ENCODE results near the gene C2orf68.
"Not testable (repeated sequence)": the region's sequence is repeated elsewhere in the genome, so short reads cannot be mapped to it uniquely, and the experiment has no call there.

The C2orf68 gene

GRCh38 chr2:85617723-85618122, 5.9 kb upstream of the C2orf68 start:
- not testable (repeated sequence) for H3K27ac Mint-ChIP-seq (ENCODE audit: low read depth); H3K9me3 Mint-ChIP-seq; H3K27me3 Mint-ChIP-seq; DNase-seq (ENCODE audit: low spot score in 2 of 2); ATAC-seq (replicated peaks; ENCODE audit: extremely low read depth, poor library complexity, severe bottlenecking)
- Mint-ChIP-seq H3K4me1 (peaks cover 19% of the 10 kb centered on the region), H3K4me3 (peak overlapping the region; percentile 95), H3K36me3 (ENCODE audit: insufficient read depth) (peaks cover 29% of the 10 kb centered on the region)

DNA sequence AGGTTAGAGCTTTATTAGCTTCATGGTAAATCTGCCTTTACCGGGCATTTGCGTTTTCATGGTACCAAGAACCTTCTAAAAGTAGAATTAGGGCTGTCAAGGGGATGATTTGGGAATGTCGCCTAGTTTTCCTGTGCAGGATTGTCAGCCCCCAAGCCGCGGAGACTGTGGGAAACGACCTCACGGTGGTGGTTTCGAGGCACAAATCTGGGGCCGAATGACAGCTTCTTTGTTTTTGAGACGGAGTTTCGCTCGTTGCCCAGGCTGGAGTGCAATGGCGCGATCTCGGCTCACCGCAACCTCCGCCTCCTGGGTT, 3.5 kb upstream of the C2orf68 start:
- Mint-ChIP-seq H3K36me3 (ENCODE audit: insufficient read depth) (peaks cover 16% of the 10 kb centered on the region), H3K4me1 (peaks cover 25% of the 10 kb centered on the region), H3K4me3 (peak overlapping the region; percentile 95), H3K27me3 (no peaks in the 10 kb centered on the region), H3K9me3 (no peaks in the 10 kb centered on the region), H3K27ac (ENCODE audit: low read depth) (peak overlapping the region; percentile 88)
- DNase-seq (ENCODE audit: low spot score in 2 of 2) (no peak), ATAC-seq (replicated peaks; ENCODE audit: extremely low read depth, poor library complexity, severe bottlenecking) (no peak)

DNA sequence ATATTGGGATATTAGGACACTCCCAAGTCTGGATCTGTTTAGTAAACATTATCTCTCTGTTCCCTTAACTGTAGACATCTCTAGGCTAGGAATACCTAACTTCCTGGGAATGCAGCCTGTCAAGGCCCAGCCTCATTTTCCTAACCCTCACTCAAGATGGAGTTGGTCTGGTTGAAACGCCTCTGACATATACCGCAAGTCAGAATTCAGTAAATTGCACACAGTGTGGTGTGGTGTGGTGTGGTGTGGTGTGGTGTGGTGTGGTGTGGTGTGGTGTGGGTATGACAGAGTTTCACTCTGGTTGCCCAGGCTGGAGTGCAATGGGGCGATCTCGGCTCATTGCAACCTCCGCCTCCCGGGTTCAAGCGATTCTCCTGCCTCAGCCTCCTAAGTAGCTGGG, 2.9 kb upstream of the C2orf68 start:
- H3K4me1 Mint-ChIP-seq: peaks cover 29% of the 10 kb centered on the region
- H3K4me3 Mint-ChIP-seq; H3K27ac Mint-ChIP-seq (ENCODE audit: low read depth); DNase-seq (ENCODE audit: low spot score in 2 of 2); ATAC-seq (replicated peaks; ENCODE audit: extremely low read depth, poor library complexity, severe bottlenecking); H3K27me3 Mint-ChIP-seq; H3K9me3 Mint-ChIP-seq: not testable (repeated sequence)
- peaks cover 19% of the 10 kb centered on the region for H3K36me3 Mint-ChIP-seq (ENCODE audit: insufficient read depth)

- Mint-ChIP-seq H3K4me3 (peak overlapping the region; percentile 41), H3K27me3 (no peaks in the 10 kb centered on the region), H3K4me1 (peaks cover 26% of the 10 kb centered on the region), H3K36me3 (ENCODE audit: insufficient read depth) (peaks cover 19% of the 10 kb centered on the region), H3K27ac (ENCODE audit: low read depth) (no peak overlapping the region), H3K9me3 (no peaks in the 10 kb centered on the region)
- ATAC-seq (replicated peaks; ENCODE audit: extremely low read depth, poor library complexity, severe bottlenecking) (no peak), DNase-seq (ENCODE audit: low spot score in 2 of 2) (no peak)
Observed at GRCh38 chr2:85613717-85614515, 2.0 kb upstream of the C2orf68 start.

- peaks cover 29% of the 10 kb centered on the region for H3K36me3 Mint-ChIP-seq (ENCODE audit: insufficient read depth)
- no peaks in the 10 kb centered on the region for H3K9me3 Mint-ChIP-seq
- no peak for DNase-seq (ENCODE audit: low spot score in 2 of 2)
- H3K27me3 Mint-ChIP-seq: no peaks in the 10 kb centered on the region
- peak; percentile 7 for ATAC-seq (replicated peaks; ENCODE audit: extremely low read depth, poor library complexity, severe bottlenecking)
- peak overlapping the region; percentile 96 for H3K4me3 Mint-ChIP-seq
- peak overlapping the region; percentile 45 for H3K27ac Mint-ChIP-seq (ENCODE audit: low read depth)
- H3K4me1 Mint-ChIP-seq: peaks cover 29% of the 10 kb centered on the region
Observed at GRCh38 chr2:85611217-85611704, 605 bp downstream of the C2orf68 start.

DNA sequence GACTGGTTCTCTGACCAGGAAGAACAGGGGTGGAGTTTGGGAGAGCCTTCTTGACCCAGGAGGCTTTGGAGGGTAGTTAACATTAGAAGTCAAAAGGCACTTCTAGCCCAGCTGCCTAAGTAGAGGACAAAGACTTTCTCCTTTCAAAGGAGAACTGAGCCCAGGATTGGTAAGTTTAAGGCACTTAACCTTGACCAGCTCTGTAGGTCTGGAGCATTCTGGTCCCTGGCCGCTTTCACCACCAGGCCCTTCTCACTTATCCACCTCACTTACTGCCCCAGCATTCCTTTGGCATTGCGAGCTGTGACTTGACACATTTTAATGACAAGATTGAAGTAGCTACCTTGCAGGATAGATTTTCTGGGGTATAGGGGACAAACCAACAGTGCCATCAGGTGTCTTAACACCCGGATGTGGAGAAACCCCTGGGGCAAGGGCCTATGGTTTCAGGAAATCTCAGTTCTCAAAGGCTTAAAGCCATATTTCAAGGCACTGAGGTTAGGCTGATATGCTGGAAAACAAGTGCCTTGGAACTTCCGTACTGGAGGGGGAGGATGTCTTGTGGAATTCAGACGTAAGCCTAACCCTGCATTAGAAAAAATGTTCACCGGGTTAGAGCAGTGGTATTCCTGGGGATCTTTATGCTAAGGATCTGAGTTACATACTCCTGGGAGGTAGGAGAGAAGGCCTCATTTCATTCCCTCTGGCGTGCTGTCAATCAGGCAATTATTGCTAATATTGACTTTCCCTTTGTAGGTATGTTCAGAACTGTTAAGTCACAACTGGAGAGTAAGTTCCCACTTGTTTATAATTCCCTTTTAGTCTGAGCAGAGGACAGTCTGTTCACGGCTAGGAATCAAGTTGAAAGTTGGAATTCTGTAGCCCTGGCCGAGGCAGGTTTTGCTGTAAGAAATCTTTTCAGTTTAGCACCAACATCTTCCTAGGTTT, 4.3 kb downstream of the C2orf68 start:
- DNase-seq (ENCODE audit: low spot score in 2 of 2): no peak
- Mint-ChIP-seq H3K9me3 (no peaks in the 10 kb centered on the region), H3K27ac (ENCODE audit: low read depth) (peak overlapping the region; percentile 77), H3K27me3 (no peaks in the 10 kb centered on the region), H3K4me3 (no peak overlapping the region), H3K36me3 (ENCODE audit: insufficient read depth) (peaks cover 26% of the 10 kb centered on the region), H3K4me1 (peaks cover 37% of the 10 kb centered on the region)
- no peak for ATAC-seq (replicated peaks; ENCODE audit: extremely low read depth, poor library complexity, severe bottlenecking)

- no peaks in the 10 kb centered on the region for H3K27me3 Mint-ChIP-seq
- peaks cover 27% of the 10 kb centered on the region for H3K36me3 Mint-ChIP-seq (ENCODE audit: insufficient read depth)
- no peaks in the 10 kb centered on the region for H3K9me3 Mint-ChIP-seq
- H3K4me3 Mint-ChIP-seq: no peak overlapping the region
- peaks cover 39% of the 10 kb centered on the region for H3K4me1 Mint-ChIP-seq
- DNase-seq (ENCODE audit: low spot score in 2 of 2) (no peak), ATAC-seq (replicated peaks; ENCODE audit: extremely low read depth, poor library complexity, severe bottlenecking) (no peak)
- H3K27ac Mint-ChIP-seq (ENCODE audit: low read depth): no peak overlapping the region
Observed at GRCh38 chr2:85606116-85606455, 5.8 kb downstream of the C2orf68 start.

DNA sequence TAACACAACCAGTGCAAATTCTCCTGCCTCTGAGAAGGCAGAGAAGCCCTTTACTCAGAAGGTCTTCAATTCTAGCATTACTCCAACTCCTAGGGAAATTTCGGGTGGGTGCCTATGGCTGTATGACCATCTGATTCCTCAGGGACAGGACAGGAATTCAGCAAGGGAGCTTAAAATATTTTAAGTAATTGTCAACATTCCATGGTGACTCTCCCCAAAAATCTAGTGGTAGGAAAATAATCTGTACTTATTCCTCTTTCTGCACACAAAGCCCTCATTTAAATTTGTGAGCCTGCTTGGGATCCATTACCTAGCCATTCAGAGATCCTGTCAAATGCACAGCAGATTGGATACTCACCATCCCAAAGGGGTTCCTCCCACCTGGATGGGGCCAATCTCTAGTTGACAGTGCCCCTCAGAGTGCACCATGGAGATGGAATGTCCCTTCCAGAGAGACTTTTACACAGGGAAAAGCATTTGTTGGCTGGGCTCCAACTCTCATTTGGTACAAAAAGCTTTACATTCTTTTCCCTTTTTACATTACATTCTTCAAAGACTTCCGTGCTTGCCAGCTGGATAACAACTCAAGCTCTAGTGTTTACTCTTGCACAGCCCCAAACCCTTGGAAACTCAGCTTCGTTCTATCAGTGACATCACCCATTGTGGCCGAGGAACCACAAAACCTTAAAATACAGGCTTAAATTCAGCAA, 6.3 kb downstream of the C2orf68 start:
- Mint-ChIP-seq H3K27ac (ENCODE audit: low read depth) (no peak overlapping the region), H3K4me3 (no peak overlapping the region), H3K9me3 (no peaks in the 10 kb centered on the region), H3K4me1 (peaks cover 39% of the 10 kb centered on the region), H3K36me3 (ENCODE audit: insufficient read depth) (peaks cover 27% of the 10 kb centered on the region), H3K27me3 (no peaks in the 10 kb centered on the region)
- no peak for ATAC-seq (replicated peaks; ENCODE audit: extremely low read depth, poor library complexity, severe bottlenecking)
- no peak for DNase-seq (ENCODE audit: low spot score in 2 of 2)

DNA sequence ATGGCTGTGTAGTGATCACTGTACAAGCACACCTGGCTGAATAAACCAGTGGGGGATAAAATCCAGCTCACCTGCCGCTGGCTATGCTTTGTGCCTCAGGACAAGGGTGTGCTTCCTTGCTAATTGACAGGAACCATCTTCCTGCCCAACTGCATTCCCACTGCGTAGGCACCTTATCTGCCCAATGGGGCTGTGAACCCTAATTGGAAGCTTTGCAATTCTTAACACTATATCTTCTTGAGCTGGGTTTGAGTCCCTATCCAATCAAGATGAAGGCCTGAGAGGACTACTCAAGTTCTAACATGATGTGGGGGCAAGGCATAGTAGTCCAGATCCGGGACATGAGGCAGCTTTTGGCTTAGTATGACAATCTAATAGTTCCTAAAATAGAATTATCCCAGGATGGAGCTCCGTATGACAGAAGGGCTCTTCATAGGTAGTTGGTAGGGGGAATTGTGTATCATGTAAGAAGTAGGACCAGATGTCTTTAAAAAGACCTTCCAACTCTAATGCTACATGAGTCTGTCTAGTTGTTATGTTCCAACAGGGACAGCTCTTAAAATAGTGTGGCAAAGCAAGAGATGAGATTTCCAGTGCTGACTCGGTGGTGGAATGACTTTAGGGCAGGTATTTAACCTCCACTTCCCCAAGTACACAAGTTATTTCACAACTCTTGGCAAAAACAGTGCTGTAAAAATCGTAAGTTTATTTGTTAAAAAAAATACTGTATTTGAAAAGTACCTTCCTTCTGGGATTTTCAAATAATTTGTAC, 7.1 kb downstream of the C2orf68 start:
- H3K27ac Mint-ChIP-seq (ENCODE audit: low read depth): no peak overlapping the region
- no peaks in the 10 kb centered on the region for H3K9me3 Mint-ChIP-seq
- peaks cover 24% of the 10 kb centered on the region for H3K36me3 Mint-ChIP-seq (ENCODE audit: insufficient read depth)
- no peak overlapping the region for H3K4me3 Mint-ChIP-seq
- DNase-seq (ENCODE audit: low spot score in 2 of 2) (no peak), ATAC-seq (replicated peaks; ENCODE audit: extremely low read depth, poor library complexity, severe bottlenecking) (no peak)
- peaks cover 33% of the 10 kb centered on the region for H3K4me1 Mint-ChIP-seq
- no peaks in the 10 kb centered on the region for H3K27me3 Mint-ChIP-seq

GRCh38 chr2:85604133-85604444, 7.8 kb downstream of the C2orf68 start:
- not testable (repeated sequence) for ATAC-seq (replicated peaks; ENCODE audit: extremely low read depth, poor library complexity, severe bottlenecking); H3K27ac Mint-ChIP-seq (ENCODE audit: low read depth); DNase-seq (ENCODE audit: low spot score in 2 of 2); H3K9me3 Mint-ChIP-seq; H3K4me3 Mint-ChIP-seq; H3K27me3 Mint-ChIP-seq
- Mint-ChIP-seq H3K36me3 (ENCODE audit: insufficient read depth) (peaks cover 20% of the 10 kb centered on the region), H3K4me1 (peaks cover 33% of the 10 kb centered on the region)

- peak within 1 kb of the TSS; percentile 87 for H3K27ac Mint-ChIP-seq (ENCODE audit: low read depth)
- ATAC-seq (replicated peaks; ENCODE audit: extremely low read depth, poor library complexity, severe bottlenecking) (peak; percentile 93), DNase-seq (ENCODE audit: low spot score in 2 of 2) (peak; percentile 68)
- H3K4me3 Mint-ChIP-seq: peak within 1 kb of the TSS; percentile 82
- peaks cover 25% of the 10 kb centered on the region for H3K4me1 Mint-ChIP-seq
- no peaks in the 10 kb centered on the region for H3K27me3 Mint-ChIP-seq
- H3K36me3 Mint-ChIP-seq (ENCODE audit: insufficient read depth): peaks cover 18% of the 10 kb centered on the region
- H3K9me3 Mint-ChIP-seq: no peaks in the 10 kb centered on the region
Observed at GRCh38 chr2:85602476-85603234, 9.2 kb downstream of the C2orf68 start, which contains the start of gene TMEM150A. Gene TMEM150A, minus strand, starts transcription at chr2:85602698. Its CDS starts 750 bp downstream, at chr2:85601948.
